Activated CD8-positive, alpha-beta memory T cell treated with anti-CD3 and anti-CD28 coated beads, Interleukin-2, amount 50 U/mL, for 1 hour (primary cell): Measurements from ENCODE around the gene PAPSS2.

ENCODE experiments used
- DNase-seq: peaks from one replicate; pipeline ENCODE4 v3.0.0-alpha.2; 2020; ENCODE audit errors: extremely low read depth

The PAPSS2 gene

DNA sequence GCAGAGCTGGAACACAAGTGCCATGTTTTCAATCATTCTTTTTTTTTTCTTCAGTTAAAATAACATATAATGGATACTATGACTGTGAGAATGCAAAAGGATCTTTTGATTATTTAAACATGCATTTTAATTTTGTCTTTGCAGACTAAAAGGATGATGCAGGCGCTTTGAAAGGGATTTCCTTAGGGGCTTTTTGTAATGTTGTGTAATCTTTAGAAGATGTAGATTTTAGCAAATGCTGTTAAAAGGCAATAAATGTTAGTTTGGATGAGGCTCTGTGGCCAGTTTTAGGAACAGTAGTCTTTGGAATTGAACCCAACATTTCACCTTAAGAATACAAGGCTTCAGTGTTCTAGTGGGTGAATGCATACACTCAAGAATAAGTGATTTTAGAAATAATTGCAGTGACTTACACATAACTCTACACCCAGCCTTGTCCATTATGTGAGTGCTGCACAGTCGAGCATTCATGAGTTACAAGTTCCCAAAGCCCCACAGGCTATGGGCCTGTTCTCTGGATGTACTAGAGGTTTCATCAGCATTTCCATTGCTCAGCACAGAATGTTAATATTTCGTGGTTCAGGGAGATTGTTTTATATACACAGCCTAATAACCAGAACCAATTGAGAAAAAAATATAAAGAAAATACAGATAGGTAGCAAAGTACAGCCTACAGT lies 11.6 kb downstream of the PAPSS2 start:
- DNase-seq: no peak

DNA sequence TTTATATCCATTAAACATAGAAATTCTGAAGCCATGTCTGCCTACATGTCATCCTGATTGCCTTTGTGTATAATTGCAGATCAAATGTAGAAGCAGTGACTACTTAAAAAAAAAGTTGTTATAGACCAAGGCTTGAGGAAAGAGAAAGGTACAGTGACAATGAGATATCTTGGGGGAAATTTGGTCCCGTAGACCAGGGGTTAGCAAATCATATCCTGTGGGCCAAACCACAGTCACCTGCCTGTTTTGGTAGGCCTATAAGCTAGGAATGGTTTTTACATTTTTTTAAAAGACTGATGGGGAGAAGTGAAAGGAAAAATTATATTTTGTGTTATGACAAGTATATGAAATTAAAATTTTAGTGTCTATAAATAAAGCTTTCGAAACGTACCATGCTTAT lies 12.9 kb downstream of the PAPSS2 start:
- no peak for DNase-seq

DNA sequence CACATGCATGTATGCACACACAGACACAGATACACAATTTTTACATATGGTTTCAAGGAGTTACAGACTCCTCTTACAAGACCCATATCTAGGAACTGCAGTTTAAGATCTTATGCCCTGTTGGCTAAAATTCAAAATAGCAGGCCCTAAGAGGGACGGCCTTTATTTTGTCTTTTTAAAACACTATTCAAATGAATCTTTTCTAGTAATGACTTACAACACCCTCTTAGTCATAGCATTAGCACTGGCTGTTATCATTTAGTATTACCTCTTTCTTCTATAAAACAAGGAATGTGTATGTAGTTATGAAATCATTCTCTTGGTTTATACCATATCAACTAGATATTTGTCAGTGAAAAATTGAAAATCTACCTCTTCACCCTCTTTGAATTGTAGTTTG lies 15.3 kb downstream of the PAPSS2 start:
- DNase-seq: no peak

DNA sequence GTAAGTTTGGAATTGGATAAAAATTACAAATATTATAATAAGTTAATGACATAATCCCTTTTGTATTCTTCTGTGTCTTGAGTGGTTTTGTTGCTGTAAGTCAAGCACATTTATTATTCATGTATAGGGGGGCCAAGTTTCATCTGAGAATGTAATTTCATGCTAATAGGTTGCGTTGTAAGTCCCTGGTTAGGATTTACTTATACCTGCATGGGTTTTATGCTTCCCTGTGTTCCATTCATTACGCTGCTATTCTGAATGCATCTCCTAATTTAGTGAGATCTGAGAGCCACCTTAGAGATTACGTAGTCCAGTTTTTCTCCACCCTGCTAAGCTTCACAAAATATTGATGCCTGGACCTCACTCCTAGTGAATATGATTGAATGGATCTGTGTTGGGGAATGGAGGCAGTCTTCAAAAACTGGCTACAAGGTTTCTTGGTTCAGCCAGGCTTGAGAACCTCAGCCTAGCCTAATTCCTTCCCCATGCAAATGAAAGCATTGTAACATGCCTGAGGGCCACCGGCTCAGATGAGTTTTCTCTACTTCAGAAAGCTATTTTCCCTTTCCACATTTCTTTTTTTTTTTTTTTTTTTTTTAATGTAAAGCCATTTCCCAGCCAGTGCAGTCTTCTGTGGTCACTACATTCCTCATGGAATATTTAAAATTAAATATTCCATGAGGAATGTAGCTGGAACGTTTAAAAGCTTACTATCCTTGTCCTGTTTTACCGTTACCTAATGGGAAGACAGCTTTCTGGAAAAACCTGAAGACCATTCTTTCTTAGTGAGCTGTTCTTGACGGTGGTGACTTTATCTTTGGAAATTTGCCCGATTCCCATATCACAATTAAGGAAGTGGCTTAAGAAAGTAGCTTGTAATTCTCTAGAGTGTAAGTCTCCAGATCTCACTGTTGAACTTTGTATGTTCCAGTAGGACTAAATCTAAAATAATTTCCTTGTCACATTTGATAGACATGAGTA lies 16.0 kb downstream of the PAPSS2 start:
- no peak for DNase-seq

DNA sequence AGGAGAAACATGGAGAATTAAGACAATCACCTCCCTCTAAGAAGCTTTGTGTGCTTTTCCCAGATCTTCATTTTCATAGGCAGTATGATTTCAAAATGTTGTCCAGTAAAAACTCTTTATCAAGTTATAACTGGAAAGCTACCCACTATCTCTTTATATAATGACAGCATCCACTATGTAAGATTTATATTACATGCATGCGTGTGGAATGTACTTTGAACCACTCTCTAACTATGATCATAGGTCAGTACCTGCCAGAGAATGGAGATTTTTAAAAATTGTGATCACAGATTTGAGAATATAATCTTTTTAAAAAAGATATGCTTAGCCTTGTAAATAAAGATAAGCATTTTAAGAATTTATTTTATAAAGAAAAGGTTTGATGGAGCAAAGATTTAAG lies 17.9 kb downstream of the PAPSS2 start:
- DNase-seq: no peak

DNA sequence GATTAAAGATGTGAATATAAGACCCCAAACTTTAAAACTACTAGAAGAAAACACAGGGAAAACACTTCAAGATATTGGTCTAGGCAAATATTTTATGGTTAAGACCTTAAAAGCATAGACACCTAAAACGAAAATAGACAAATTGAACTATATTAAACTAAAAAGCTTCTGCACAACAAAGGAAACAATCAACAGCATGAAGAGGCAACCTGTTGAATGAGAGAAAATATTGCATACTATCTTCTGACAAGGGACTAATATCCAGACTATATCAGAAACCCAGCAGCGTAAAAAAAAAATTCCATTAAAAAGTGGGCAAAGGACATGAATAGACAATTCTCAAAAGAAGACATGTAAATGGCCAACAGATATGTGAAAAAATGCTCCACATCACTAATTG lies 18.6 kb downstream of the PAPSS2 start:
- DNase-seq: no peak

DNA sequence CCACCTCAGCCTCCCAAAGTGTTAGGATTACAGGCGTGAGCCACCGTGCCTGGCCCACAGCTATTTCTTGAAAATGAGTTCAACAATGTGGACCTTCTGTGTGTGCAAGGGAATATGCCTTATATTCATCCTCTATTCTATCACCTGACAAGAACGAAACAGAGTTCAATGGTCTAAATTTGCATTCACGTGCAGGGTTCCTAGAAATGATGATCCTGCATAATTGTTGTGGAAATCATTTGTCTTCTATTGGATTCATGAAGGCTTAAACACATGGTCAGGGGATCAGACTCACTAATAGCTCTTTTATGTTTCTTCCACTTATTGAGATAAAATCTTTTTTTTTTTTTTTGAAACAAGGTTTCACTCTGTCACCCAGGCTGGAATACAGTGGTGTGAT lies 23.7 kb downstream of the PAPSS2 start:
- no peak for DNase-seq

DNA sequence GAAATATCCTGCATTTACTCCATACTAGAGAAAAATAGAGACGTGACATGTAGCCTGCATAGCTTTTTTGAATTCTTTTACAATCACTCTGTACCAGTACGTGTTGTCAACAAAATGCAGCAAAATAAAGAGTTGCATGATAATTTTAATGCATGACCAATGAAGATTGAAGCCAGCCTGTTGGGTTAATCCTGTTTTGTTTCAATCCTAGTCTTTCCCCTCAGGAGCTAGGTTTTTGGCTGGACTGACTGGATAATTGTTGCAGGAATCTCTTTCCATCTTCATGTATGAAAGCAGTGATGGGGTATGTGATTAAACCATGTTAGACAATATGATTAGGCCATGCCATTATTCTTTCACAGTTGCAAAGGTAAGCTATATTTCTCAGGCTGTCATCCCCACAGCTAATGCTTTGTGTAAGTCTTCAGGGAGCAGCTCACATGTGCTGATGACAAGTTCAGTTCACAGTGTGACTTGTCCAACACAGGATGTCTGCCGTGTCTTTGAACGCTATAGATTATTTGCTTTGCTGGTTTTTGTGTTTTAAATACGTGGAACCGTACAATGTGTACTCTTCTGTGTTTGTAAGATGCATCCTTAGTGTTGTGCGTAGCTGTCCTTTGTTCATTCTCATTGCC lies 24.4 kb downstream of the PAPSS2 start:
- no peak for DNase-seq

DNA sequence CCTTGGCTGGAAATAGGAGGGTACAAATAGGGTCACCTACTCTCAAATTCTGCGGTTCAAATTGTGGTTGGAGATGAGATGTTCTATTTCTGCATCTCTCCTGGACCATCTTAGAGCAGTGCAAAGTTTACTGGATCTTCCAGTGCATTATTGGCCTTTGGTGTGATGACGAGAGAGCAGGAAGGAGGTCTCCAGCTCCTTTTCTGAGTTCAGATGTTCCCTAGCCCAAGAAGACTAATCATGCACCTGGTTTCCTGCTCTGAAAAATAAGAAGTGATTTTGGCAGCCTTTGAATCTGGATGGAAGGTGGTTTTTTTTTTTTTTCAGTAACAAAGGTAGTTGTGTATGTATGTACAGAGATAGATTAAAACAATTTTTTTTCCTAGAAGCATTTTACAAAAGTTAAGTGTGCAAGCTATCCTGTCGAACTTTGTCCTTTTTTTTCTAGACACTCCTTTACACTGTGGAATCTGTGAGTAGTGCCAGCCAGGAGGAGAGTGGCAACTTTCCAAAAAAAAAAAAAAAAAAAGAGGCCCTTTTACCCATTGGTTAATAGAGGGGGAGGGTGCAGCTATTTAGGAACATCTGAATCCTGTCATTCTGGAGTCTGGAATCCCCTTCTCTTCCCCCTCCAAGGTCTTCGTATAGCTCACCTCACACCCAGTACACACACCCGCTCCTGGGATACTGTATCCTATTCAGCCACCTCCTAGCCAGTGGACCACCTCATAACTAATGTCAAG lies 26.3 kb downstream of the PAPSS2 start:
- DNase-seq: no peak

DNA sequence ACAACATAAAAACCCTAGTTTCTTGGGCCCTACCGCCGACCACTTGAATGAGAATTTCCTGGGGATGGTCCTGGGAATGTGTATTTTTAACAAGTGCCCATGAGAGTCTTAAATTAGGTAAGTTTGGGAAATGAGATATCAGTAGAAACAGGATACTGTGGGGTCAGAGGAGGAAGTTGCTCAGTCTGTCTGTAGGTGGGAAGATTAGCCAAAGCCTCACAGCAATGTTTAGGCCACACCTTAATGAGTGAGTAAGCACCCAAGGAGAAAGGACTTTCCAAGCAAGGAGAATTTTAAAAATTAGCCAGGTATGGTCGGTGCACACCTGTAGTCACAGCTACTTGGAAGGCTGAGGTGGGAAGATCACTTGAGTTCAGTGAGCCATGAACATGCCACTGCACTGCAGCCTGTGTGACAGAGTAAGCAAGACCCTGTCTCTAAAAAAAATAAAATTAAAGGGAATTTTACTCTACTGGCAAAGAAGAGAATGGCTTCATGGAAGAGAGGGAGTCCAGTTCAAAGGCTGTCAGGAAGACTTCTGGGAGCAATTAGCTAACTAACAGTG lies 31.9 kb downstream of the PAPSS2 start:
- no peak for DNase-seq

DNA sequence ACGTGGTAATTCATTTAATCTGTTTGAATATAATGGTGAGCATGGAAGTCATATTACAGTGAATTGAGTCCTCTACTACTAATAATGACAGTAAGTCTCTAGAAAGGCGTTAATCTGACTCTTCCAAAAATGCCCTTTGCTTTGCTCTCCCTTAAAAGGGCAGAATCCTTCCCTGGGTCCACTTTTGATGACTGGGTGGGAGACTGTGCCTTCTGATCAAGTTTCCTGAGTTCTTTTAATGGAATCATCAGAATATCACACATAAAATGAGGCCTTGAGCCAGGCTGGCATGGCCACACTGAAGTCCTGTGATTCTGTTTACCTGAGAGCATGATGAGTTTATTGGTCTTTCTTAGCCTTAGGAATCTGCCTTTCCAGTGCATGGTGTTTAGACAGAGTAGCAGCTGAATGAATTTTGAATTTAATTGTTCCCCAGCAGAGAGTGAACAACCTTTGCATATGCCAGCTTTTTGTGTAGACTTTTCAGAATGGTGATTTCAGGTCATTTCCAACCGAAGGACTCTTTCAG lies 33.3 kb downstream of the PAPSS2 start:
- DNase-seq: no peak

DNA sequence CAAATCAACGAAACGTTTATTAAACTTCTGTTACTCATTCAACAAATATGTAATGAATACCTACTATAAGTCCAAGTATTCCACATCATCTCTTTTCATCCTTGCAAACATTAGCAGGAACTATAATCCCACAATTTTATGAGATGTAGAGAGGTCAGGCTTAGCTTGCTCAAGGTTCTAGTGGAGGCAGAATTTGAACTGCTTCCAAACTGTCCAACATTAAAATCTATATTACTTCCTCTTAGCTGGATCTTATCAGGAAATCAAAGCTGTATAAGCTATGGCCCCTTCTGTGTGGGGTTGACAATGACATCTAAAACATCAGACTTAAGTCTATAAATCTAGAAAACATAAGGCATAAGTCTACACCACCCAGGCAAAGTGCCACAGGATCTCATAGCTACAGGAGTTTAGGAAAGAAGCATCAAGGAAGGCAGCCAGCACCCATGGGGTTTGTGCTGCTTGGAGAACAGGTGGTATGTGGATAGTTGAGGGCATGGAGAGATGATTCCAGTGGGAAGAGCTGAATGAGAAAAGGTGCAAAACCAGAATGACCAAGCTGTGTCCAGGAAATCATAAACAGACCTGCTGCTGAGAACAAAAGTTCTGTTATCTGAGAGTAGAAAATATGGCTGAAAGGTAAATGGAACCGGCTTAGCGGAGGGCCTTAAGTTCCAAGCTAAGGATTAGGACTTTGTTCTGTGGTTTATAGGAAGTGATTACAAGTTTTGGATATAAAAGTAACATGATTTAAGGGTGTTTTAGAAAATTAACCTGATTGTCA lies 34.5 kb downstream of the PAPSS2 start:
- DNase-seq: no peak

DNA sequence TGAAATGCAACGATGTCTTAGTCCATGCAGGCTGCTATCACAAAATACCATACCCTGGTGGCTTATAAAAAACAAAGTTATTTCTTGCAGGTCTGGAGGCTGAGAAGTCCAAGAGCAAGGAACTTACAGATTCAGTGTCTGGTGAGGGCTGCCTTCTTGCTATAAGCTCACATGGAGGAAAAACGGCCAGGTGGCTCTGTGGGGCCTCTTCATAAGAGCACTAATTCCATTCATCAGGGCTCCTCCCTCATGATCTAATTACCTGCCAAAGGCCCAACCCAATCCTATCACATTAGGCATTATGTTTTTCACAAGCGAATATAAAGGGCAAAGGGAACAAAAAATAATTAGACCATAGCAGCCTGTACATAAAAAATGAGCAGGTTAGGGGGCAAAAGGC lies 35.4 kb downstream of the PAPSS2 start:
- no peak for DNase-seq

DNA sequence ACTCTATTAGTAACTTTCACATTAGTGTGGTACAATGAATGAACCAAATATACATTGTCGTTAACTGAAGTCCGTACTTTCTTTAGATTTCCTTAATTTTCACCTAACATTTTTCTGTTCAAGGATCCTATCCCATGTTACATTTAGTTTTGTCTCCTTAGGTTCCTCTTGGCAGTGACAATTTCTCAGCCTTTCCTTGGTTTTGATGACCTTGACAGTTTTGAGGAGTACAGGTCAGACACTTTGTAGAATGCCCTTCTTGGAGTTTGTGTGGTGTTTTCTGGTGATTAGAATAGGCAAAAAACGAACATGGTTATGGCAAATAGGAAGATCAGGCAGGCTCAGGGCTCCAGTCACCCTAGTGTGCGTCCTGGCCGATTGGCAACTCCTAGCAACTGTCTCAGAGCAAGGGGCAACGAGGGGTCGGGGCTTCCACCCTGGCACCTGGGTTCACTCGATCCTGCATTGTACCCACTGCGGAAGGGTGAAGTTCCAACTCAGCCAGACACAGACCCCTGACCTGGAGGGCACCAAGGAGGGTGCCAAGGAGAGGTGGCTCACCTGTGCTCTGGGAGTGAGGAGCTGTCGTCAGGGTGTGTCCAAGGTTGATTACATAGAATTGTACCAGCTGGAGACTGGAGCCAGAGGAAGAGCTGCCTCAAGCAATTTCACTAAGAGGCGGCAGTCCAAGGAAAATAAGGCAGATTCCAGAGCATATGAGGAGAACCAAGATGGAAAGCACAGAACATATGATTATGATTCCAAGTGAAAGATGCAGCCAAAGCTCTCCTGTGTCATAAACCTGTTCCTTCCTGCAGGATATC lies 37.5 kb downstream of the PAPSS2 start:
- DNase-seq: no peak

DNA sequence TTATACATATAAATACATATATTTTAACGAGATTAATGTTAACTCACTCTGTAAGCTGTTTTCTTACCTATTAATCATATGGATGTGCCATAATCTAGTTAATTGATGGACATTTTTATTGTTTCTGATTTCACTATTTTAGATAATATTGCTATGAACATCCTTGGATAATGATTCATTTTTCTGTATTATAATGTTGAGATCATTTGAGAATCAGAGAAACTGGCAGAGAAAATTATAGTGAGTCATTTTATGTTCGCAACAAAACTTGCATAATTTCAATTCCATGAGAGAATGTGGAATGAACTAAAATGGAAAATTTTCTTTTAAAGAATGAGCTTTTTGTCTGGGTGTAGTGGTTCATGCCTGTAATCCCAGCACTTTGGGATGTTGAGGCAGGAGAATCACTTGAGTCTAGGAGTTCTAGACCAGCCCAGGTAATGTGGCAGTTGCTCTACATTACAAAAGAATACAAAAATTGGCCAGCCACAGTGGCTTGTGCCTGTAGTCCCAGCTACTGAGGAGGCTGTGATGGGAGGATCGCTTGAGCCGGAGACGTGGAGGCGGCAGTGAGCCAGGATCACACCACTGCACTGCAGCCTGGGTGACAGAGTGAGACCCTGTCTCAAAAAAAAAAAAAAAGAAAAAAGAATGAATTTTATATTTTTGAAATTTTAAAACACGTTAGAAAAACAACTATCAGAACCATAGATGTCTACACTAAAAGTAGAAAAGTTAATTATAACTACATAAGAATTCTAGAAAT lies 40.5 kb downstream of the PAPSS2 start:
- no peak for DNase-seq

DNA sequence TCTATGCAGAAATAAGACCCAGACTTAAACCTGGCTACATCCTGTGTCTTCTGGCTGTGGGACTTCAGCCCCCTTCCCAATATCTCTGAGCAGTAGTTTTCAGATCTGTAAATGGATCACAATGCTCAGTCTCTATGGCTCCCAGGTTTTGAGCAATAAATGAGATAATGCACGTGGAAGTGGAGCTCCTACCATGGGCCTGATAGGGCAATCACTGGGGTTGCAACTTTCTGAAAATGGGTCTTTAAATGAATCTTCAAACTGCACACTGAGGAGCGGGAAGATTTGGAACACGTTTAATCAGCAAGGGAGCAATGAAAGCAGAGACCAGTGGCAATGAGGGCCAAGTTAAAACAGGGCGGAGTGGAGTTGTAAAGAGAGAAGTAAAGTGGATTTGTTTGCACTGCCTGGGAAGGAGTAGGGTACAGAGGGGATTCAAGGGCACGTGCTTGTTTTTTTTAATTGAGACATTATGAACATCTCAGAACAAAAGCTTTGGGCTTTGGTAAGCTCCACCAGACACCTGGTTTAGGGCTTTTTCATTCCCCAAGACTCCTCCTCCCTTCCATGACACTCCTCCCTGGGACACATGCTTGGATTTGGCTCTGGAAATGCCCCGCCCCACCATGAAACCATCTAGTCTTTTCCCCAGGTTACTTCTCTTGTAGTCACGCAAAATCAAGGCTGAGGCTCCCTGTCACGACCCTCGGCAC lies 42.7 kb downstream of the PAPSS2 start:
- no peak for DNase-seq

DNA sequence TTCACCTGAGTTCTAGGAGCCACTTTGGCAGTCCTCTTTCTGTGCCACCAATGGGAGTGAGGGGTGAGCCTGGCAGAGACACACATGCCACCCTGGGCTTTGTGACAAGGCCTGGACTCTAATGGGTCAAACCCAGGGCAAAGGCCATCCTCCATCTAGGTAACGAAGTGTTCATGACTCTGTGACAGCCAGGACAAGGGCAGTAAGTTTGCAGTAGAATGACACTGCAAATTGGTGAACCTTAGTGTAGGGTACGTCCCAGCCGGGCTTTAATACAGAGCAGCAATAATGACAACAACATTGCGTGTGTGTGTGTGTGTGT lies 43.3 kb downstream of the PAPSS2 start:
- DNase-seq: no peak

DNA sequence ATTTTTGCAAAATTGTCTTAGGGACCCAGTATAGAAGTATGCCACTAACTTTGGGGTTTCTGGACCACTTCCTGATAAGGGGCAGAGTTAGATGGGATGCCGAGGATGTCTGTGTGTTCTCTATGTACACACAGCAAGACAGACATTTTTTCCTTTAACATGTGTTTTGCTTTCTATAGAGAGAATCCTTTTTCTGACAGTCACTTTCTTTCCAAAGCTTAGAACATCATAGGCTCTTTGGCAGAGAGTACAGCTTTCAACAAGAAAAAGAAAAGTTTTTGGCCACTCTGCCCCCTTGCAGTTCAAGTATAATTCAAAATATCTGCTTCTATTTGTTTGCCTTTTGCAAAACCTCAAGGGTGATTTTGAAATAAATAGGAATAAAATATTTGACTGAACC lies 44.1 kb downstream of the PAPSS2 start:
- DNase-seq: no peak
